GM12801 (cell line): ENCODE measurements around the gene ANKS1A.

Experiments used
- TF ChIP-seq, protein P1 (sequence below): IDR thresholded peaks from one replicate; pipeline ENCODE4 v1.5.1; 2011; ENCODE audit warnings: control low read depth; ENCODE audit not compliant: insufficient read length; ENCODE audit errors: extremely low read depth

Gene ANKS1A

DNA sequence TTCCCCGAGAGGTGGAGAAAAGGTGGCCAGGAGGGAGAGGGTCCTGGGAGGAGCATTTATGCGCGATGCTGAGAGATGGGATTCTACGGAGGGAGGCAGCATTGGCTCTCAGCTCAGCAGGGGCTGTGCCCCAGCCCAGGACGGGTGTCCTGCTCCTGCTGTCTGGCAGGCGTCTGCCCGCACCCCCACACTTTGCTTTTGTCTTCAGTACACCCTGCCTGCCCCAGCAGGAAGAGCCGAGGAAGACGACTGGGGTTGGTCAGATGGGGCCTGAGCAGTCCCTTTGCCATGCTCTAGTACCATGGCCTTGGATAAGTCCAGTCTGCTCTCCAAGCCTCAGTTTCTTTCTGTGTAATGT is 183.6 kb downstream of the ANKS1A start:
- TF ChIP-seq, protein P1, sequence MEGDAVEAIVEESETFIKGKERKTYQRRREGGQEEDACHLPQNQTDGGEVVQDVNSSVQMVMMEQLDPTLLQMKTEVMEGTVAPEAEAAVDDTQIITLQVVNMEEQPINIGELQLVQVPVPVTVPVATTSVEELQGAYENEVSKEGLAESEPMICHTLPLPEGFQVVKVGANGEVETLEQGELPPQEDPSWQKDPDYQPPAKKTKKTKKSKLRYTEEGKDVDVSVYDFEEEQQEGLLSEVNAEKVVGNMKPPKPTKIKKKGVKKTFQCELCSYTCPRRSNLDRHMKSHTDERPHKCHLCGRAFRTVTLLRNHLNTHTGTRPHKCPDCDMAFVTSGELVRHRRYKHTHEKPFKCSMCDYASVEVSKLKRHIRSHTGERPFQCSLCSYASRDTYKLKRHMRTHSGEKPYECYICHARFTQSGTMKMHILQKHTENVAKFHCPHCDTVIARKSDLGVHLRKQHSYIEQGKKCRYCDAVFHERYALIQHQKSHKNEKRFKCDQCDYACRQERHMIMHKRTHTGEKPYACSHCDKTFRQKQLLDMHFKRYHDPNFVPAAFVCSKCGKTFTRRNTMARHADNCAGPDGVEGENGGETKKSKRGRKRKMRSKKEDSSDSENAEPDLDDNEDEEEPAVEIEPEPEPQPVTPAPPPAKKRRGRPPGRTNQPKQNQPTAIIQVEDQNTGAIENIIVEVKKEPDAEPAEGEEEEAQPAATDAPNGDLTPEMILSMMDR, result no peak

DNA sequence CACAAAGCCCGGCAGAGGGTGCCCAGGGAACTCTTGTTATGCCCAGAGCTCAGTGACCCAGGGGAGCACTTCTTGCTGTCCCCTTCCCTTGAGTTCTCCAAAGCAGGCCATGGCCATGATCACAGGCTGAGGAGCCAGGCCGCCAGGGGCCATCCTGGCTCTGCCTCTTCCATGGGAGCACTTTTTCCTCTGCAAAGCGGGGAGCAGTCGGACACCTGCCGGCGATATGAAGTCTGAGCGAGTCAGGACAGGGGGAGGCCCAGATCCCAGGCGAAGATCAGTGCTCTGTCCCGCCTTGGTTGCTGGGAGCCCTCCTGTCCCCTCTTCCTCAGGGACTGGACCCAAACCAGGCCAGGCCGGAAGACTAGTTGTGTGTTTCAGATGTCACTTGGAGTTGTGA is 184.2 kb downstream of the ANKS1A start:
- TF ChIP-seq, protein P1, result no peak

DNA sequence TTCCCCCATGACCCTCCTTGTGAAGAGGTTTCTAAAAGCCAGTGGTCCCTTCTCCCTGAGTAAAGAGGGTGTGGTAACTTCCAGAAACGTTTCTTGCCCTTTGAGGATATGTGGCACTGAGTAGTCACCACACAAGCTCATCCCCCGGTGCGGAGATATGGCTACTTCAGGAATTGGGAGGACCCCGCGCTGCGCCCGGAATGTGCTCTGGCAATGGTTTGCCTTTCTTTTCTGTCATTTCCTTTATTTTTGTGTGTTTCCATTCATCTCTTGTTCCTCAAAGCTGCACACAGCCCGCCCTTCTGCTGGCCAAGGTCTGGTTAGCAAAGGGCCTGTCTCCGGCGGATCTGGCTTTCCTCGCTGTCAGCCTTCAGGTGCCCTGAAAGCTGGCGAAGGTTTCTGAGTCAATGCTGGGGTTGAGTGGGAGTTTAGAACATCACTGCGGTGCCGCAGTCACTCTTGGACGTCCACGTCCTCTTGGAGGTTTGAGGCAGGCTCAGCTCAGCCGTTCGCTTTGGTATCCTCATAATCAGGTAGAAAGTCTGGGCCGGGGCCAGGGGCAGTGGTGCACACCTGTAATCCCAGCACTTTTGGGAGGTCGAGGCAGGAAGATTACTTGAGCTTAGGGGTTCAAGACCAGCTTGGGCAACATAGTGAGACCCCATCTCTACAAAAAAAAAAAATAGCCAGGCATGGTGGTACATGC is 184.9 kb downstream of the ANKS1A start:
- TF ChIP-seq, protein P1, result no peak

DNA sequence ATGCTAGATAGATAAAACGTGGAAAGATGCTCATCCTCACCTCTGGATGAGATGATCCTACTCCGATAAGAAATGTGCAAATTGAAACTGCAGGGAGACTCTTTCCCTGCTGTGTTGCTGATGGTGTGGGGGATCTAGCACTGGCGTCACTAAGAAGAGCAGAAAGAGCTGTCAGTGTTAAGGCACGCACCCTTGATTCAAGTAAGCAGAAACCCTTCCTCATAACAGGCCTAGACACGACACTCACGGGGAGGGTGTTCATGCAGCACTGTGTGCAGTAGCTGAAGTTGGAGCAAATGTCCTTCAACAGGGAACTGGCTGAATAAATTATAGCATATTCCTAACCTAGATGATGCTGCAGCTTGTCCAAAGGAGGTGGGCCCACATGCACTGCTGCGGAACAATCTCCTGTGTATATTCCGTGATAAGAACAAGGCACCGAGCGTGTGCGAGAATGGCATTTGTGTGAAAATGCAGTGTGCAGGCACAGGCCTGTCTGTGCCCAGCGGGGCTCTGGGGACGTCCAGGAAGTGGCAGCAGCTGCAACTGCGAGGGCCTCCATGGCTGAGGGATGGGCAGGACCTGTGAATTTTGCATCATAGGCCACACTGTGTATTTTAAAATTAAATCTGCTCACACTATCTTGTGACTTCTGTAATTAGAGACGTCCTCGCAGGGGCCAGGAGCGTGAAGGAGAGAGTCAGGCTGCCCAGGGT is 188.1 kb downstream of the ANKS1A start:
- TF ChIP-seq, protein P1, result no peak

DNA sequence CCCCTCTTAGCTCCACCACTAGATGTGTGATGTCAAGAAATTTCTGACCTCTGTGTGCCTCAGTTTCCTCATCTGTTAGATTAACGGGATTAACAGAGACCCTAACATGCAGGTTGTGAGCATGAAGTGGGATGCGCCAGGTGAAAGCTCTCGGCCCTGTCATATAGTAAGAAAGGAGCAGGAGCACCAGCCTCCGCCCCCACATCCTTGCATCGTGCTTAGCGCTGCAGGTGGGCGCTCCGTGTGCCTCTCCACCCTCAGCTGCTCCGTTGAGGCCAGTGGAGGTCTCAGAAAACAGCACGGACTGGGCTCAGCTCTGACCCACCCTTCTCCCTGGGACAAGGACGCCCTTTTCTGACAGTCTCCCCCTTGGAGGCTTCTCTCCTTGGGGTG is 188.7 kb downstream of the ANKS1A start:
- TF ChIP-seq, protein P1, result no peak

DNA sequence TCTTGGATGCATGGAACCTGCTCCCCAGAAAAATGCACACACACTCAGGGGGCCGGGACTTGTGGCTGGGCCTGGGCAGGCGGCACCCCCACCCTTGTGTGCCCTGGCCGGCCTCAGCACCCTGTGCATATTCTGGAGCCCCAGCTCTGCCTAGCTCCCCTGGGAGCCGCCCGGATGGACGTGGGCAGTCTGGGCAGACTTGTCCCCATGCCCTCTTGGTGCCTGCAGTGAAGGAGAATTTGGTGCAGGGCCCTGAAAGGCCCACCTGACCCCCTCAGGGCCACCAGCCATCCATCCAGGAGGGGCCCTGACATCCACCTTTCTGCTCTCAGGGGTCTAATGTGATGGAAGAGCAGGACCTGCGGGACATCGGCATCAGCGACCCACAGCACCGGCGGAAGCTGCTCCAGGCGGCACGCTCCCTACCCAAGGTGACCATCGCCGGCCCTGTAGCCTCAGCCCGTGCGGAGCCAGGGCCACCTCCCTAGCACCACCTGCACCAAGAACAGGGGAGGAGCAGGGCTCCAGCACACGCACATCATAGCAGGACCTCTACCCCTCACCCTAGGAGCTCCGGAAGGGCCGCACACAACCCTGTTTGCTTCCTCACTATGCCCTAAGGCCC is 189.3 kb downstream of the ANKS1A start:
- TF ChIP-seq, protein P1, result no peak

DNA sequence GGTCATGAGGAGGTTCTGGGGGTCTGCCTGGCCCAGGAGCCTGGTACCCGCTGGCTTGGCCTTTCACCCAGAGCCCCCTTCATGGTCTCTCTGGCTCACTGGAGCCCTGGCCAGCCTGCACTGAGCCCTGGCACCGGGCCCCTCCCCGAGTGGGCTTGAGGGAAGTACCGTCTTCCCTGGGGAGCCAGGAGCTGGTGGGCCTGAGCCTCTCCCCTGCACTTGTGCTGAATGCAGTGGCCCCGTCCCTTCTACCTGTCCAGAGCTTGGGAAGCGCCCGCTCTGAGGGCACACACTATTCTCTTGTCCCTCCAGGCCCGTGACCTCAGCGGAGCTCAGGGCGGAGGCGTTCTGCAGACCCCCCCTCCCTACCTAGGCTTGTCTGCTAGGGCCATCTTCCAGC is 189.8 kb downstream of the ANKS1A start:
- TF ChIP-seq, protein P1, result no peak
